GM21723 (cell line): Measurements from ENCODE around the gene ADH4.
"Not testable (repeated sequence)": the region's sequence is repeated elsewhere in the genome, so short reads cannot be mapped to it uniquely, and the experiment has no call there.

ENCODE experiments used
- ATAC-seq: cut with Tn5 transposase; IDR thresholded peaks from one replicate; pipeline ENCODE4 v1.9.1; 2021; ENCODE audit warnings: mild to moderate bottlenecking, moderate library complexity; ENCODE audit not compliant: unreplicated experiment

ADH4 gene

GRCh38 chr4:99135541-99136162 is 8.4 kb downstream of the ADH4 start:
- ATAC-seq = no peak

- ATAC-seq = no peak
These were observed 9.5 kb downstream of the ADH4 start for GRCh38 chr4:99134586-99134985.

- no peak for ATAC-seq
These were observed 12.7 kb downstream of the ADH4 start for GRCh38 chr4:99131378-99131777.

GRCh38 chr4:99126376-99126775 is 17.7 kb downstream of the ADH4 start:
- no peak for ATAC-seq

GRCh38 chr4:99121008-99121407 is 23.1 kb downstream of the ADH4 start:
- ATAC-seq = no peak

GRCh38 chr4:99120501-99120900 is 23.6 kb downstream of the ADH4 start:
- ATAC-seq = no peak

GRCh38 chr4:99117876-99118693 is 26.0 kb downstream of the ADH4 start:
- ATAC-seq = no peak

GRCh38 chr4:99117122-99117841 is 26.8 kb downstream of the ADH4 start:
- not testable (repeated sequence) for ATAC-seq

GRCh38 chr4:99109286-99109685 is 34.8 kb downstream of the ADH4 start:
- ATAC-seq = not testable (repeated sequence)

GRCh38 chr4:99104153-99104552 is 39.9 kb downstream of the ADH4 start:
- no peak for ATAC-seq

GRCh38 chr4:99103166-99103565 is 40.9 kb downstream of the ADH4 start:
- no peak for ATAC-seq

GRCh38 chr4:99102634-99103033 is 41.5 kb downstream of the ADH4 start:
- ATAC-seq = no peak

GRCh38 chr4:99100876-99101275 is 43.2 kb downstream of the ADH4 start:
- no peak for ATAC-seq

- ATAC-seq = not testable (repeated sequence)
These were observed 44.3 kb downstream of the ADH4 start for GRCh38 chr4:99099814-99100213.

- ATAC-seq = no peak
These were observed 44.8 kb downstream of the ADH4 start for GRCh38 chr4:99099311-99099710.

- not testable (repeated sequence) for ATAC-seq
These were observed 52.3 kb downstream of the ADH4 start for GRCh38 chr4:99091841-99092240.

GRCh38 chr4:99091216-99091575 is 52.9 kb downstream of the ADH4 start:
- ATAC-seq = no peak

- ATAC-seq = no peak
These were observed 53.4 kb downstream of the ADH4 start for GRCh38 chr4:99090481-99091215.

GRCh38 chr4:99088481-99089365 is 55.4 kb downstream of the ADH4 start, which contains the start of gene ADH5:
Gene ADH5 (minus strand): TSS chr4:99088788. CDS start chr4:99088700, 88 bp downstream.
- peak; percentile 95 for ATAC-seq

GRCh38 chr4:99088023-99088449 is 56.1 kb downstream of the ADH4 start:
- ATAC-seq = peak; percentile 32
